GM18526 (cell line): ENCODE measurements around the gene NTNG1.

Source experiments
- POLR2A ChIP-seq: IDR thresholded peaks from 3 replicates; pipeline ENCODE4 v1.6.1; 2011; ENCODE audit not compliant: insufficient read length; ENCODE audit errors: extremely low read depth

Gene NTNG1

GRCh38 chr1:107228704-107229371, 88.0 kb downstream of the NTNG1 start:
- TF ChIP-seq POLR2A = no peak

GRCh38 chr1:107229711-107230110, 88.9 kb downstream of the NTNG1 start:
- no peak for TF ChIP-seq POLR2A

GRCh38 chr1:107230121-107230520, 89.3 kb downstream of the NTNG1 start:
- no peak for TF ChIP-seq POLR2A

GRCh38 chr1:107231291-107231690, 90.5 kb downstream of the NTNG1 start:
- TF ChIP-seq POLR2A = no peak

DNA sequence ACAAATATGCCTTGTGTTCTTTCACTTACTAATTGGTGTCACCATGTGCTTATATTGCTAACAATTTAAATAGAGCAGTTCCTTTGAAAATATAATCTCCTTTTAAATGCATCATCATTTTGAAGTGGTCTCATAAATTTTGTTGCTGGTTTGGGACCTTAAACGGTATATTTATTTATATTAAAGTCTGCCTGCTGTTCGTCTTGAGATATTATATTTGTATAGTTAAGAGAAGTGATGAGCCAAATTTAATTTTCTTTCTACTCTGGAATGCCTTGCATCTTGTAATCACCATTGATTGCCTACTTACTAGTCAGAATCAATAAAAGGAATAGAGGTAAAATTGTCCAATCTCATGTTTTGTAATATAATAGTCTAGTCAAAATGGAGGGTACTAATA, 91.6 kb downstream of the NTNG1 start:
- no peak for TF ChIP-seq POLR2A

DNA sequence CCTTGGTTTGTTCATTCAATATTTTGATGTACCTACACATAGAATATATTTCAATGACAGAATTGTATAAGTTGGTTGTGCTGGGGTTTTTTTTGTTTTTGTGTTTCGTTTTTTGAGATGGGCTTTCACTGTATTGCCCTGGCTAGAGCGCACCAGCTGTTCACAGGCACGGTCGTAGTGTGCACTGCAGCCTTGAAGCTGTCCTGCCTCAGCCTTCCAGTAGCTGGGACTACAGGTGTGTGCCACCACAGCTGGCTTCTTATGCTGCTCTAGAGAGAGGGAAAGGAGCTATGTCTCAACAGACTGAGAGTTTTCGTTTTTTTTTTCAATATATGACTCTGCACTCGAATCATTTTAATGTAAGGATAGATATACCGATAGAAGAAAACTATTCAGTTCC, 102.6 kb downstream of the NTNG1 start:
- TF ChIP-seq POLR2A = no peak

DNA sequence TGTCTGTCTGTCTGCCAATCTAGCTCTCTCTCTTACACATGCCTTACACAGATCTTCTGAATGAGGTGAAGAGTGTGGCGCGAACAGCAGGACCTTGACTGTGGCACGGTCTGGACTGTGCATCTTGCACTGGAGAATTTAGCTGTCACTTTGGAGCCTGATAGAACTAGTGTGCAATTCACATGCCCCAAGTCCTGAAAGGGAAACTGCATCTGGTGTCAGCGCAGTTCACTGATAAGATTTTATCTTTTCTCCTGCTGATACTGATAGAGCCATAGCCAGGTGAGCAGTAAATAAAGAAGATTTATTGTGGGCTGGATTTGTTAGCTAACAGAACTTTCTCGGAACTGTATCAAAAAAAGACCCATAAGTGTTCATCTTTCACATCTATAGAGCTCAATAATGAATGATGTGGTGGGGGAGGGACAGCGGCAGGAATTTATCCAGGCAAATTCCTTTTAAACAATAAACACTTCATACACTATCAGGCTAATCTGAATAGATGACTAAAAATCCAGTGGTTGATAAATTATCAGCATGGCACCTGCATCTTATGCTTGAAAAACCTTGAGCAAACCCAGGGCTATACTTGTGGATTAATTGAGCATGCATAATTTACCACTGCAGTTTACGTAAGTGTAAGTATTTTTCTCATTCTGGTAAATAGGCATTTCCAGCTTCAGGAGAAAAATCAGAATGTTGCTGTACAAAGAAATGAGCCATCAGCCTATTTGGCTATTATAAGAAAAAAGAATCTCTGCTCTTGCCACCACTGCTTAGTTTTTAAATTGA, 104.1 kb downstream of the NTNG1 start:
- no peak for TF ChIP-seq POLR2A

- no peak for TF ChIP-seq POLR2A
These were observed 106.0 kb downstream of the NTNG1 start for GRCh38 chr1:107246775-107247345.

DNA sequence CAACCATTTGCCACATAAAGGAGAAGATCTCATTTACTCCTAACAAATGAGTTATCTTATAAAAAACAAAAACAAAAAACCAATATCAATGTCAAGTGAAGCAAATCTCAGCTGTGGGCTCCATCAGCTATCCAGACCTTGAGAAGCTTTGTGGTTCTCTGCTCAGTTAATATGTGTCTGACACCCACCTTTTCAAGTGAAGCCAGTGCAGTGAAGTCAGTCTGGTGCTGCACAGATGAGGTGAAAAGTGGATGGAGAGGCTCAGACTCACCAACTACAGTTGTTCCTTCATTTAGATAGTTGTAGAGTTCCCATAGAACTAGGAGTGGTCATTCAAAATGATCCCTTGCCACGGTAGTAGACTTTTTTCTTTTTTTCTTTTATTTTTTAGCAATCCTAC, 106.8 kb downstream of the NTNG1 start:
- no peak for TF ChIP-seq POLR2A

GRCh38 chr1:107250169-107250568, 109.3 kb downstream of the NTNG1 start:
- no peak for TF ChIP-seq POLR2A

- no peak for TF ChIP-seq POLR2A
These were observed 110.2 kb downstream of the NTNG1 start for GRCh38 chr1:107251083-107251482.

DNA sequence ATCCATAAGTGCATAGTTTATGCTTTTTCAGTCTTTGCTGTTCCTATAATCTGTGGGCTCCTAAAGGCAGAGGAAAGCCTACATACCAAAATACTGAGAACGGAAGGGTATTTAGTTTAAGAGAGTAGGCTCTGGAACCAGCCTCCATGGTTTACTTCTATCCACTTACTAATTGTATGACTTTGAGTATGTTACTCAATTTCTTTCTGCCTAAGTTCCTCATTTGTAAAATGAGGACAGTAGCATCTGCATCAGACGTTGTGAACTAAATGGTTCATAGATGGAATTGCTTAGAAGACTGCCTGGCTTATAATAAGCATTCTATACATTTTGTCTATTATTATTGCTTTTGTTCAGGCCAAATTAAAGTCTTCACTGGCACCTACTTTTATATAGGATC, 111.0 kb downstream of the NTNG1 start:
- TF ChIP-seq POLR2A = no peak

DNA sequence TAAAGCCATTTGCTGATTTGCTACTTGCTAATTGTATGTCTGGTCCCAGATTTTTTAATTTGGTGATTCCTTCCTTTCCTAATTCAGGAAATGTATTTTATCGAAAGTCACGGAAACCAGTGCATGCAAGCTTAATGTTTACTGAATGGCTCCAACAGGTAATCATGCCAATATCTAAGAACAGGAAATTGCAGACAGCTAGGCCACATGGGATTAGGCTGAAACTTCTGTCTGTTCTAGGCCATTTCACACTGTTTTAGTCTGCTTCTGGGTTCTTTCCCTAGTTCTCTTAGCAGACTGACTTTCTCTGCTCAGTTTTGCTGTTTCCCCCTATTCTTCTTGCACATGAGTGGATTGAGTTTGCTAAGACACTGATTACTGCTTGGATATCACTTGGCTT, 111.4 kb downstream of the NTNG1 start:
- TF ChIP-seq POLR2A = no peak

GRCh38 chr1:107254306-107254705, 113.5 kb downstream of the NTNG1 start:
- no peak for TF ChIP-seq POLR2A

DNA sequence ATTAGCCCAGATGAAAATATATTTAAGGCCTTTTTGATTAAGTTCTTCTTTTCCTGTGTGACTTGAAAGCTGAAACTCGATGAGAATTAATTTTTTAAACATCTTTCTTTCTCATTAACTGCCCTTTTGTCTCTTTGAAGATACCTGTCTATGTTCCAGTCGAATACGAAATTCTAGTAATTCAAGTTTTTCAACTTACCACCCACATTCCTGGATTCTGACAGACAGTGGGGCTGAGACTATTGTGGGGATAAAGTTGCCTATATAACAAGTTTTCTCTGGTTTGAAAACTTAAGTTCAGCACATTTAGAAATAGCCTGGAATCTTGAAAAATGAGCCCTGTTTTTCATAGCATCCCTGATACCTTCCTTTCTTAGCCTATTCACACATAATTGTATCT, 114.6 kb downstream of the NTNG1 start:
- TF ChIP-seq POLR2A = no peak
